ENCODE data around the gene ELMO1.
"Not testable (repeated sequence)": the region's sequence is repeated elsewhere in the genome, so short reads cannot be mapped to it uniquely, and the experiment has no call there.

The ELMO1 gene

DNA sequence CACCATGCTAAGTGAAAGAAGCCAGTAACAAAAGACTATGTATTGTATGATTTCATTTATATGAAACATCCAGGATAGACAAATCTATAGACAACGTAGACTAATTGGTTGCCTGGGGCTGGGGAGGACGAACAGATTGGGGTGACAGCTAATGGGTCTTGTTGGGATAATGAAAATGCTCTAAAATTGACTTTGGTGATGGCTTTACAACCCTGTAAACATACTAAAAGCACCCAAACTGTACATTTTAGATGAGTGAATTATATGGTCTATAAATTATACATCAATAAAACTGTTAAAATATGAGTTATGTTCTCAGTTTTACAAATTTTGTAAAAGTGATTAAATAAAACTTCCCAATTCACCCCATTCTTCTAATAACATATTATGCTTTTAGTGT is 261.5 kb downstream of the ELMO1 start:
- no peak for DNase-seq (ENCODE audit: low spot score)

- no peak for DNase-seq (ENCODE audit: low spot score)
These were observed 261.9 kb downstream of the ELMO1 start for GRCh38 chr7:37186753-37187152.

DNA sequence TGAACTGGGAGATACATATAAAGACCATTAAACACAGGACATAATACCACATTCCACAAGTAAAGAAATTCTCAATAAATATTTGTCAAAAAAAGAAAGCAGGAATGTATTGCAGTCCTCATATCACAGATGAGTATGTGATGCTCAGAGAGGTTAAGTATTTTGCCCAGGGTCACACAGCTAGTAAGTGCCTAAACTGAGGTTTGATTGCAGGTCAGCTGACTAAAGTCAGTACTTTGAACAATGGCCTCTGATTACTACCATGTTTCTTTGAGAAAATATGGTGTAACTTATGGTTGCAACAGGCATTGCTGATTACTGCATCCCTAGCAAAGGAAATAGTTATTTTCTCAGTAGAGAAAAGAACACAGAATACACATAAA is 267.1 kb downstream of the ELMO1 start:
- no peak for DNase-seq (ENCODE audit: low spot score)

- DNase-seq (ENCODE audit: low spot score) = no peak
These were observed 267.7 kb downstream of the ELMO1 start for GRCh38 chr7:37180828-37181549.

GRCh38 chr7:37176079-37176478 is 272.6 kb downstream of the ELMO1 start:
- DNase-seq (ENCODE audit: low spot score) = no peak

DNA sequence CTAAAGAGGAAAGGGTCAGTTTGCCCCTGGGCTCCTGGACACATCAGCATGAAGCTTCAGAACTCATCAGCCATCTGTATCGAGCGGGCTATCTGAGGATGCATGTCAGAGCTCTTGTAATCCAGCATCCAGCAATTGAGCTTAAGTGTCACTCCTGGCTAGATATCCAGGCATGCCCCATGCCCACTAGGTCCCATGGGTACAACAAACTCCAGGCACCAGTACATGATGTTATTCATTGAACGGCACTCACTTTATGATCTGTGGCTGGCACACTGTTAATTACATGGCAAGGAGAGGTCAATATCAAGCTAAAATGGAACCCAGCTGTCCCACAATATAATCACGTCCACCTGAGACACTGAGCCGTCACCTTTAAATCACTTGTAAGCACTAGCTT is 274.2 kb downstream of the ELMO1 start:
- DNase-seq (ENCODE audit: low spot score) = no peak

DNA sequence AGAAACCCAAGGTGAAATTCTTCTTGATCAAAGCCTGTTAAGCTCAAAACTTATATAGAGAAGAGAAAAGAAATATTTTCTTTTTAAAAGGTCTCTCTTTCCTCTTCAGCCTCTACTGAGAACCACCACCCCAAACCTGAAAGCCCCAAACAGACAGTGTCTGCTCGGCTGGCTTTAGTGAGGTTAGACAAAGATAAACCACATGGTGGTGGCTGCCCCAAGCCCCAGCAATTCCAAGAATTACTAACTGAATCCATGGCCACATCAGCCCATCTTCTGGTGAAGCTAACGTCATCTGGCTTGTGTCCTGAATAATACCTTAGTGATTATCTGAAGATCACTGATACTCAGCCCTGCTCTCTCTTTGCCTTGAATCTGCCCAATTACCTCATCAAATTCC is 275.0 kb downstream of the ELMO1 start:
- no peak for DNase-seq (ENCODE audit: low spot score)

DNA sequence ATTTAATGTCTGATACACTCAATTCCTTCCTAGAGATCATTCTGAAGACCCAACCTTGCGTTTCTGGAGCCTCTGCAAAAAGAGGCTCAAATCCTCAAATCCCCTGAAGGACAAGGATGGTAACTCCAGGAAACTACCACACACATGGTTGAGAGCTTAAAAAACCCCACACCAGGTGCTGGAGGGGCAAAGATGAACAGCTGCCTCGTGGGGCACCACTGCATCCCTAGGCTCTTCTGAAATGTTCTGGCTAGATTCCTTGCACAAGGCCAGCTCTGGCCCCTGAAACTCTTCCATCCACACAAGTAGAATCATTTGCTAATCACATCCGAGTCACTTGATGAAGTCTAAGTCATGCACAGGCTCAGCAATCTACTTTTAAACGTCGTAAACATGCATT is 286.6 kb downstream of the ELMO1 start:
- DNase-seq (ENCODE audit: low spot score) = no peak

- no peak for DNase-seq (ENCODE audit: low spot score)
These were observed 288.0 kb downstream of the ELMO1 start for GRCh38 chr7:37160656-37161055.

- no peak for DNase-seq (ENCODE audit: low spot score)
These were observed 295.3 kb downstream of the ELMO1 start for GRCh38 chr7:37153376-37153775.

DNA sequence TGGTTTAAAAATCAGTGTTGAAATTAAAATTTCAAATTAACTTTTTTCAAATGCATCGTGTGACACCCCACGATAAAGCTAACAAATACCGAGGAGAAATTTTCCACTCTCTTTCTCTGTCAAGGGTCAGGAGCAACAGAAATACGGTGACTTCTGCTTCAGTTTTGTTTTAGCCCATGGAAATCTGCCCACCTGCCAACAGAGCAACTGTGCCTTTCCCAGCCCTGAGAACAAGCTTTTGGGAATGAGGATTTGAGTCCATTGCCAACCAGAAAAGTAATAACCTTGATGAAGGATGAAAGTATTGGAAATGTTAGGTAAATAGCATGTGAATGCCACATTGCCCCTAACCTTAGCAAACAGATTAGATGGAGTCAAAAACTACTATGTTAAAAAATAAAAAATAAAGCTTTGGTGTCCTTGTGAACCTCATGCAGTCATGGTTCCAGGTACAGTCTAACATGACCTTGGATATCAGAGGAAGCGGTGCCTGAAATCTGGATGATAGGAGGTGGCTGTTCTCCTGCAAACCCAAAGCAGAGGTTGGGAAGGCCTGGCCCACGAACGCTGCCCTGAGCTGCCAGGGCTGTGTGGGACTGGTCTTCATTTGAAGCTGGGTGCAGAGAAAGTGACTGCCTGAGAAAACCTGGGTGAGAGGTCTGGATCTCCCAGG is 296.8 kb downstream of the ELMO1 start:
- DNase-seq (ENCODE audit: low spot score) = no peak

- DNase-seq (ENCODE audit: low spot score) = no peak
These were observed 297.8 kb downstream of the ELMO1 start for GRCh38 chr7:37150856-37151255.

DNA sequence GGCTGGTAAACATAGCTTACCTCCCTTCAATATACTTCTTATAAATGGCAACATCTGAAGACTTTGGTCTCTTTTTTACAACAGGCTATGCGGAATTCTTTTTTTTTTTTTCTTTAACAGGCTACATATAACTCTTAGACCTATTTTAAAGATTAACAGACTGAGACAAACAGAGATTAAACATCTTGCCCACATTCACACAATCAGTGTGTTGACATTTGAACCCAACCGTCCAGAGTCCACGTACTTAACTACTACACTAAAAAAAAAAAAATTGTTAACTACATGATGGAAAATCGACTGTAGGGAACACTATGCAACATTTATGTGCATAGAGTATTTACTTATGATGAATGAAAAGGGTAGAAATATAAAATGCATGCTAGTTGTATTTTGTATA is 298.5 kb downstream of the ELMO1 start:
- DNase-seq (ENCODE audit: low spot score) = no peak

DNA sequence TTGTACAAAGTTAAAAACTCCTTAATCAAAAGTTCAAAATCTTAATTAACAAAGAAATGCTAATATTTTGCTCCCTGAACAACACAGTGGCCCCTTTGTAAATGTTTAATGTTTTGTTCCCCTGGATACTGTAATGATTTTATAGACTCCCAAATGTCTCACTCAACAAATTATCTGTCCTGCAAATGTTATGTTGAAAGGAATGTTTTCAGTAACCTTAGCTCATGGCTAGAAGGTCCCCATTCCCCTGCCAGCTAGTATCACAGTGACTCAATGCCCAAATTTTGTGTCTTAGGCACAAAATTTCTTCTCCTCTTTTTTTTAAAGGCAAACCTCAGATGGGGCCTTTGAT is 298.9 kb downstream of the ELMO1 start:
- no peak for DNase-seq (ENCODE audit: low spot score)

DNA sequence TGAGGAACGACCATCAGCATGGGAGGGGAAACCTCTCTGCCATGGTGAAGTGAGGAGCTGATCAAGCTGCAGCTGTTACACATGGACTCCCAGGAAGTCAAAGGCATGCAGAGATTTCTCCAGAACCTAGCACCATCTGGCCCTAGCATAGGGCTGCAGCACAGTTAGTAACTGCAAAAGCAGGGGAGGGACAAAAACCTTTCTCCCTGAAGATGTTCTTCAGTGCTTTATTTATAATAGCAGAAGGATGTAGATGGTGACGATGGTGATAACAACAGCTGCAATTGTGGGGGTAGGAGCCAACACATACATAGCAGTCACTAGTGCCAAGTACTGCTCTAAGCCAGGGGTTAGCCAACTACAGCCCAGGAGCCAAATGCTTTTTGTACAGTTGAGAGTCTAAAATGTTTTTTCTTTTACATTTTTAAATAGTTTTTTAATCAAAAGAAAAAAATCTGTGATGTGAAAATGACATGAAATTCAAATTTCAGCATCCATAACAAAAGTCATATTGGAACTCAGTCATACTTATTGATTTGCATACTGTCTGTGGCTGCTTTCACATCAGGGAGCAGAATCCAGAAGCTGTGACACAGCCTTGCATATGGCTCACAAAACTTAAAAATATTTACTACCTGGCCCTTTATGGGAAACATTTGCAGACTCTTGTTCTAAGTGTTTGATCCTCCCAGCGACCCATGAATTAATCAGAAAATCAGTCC is 299.5 kb downstream of the ELMO1 start:
- no peak for DNase-seq (ENCODE audit: low spot score)

DNA sequence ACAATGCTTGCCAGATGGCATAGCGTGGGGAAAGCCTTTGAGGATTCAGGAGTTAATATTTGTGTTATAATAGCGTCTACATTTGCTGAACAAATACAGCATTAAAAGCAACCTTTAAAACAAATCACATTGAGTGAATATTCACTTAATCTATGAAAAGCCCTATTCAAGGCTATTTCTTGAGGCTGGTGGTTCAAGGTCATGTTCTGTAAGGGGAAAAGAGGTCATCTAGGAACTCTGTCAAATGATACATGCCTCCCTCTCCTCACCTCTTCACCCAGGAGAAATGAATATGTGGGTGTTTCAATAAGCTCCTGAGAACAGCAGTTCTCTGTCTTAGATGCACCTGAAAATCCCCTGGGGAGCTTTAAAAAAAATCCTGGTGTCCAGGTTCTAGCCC is 303.0 kb downstream of the ELMO1 start:
- no peak for DNase-seq (ENCODE audit: low spot score)

- DNase-seq (ENCODE audit: low spot score) = no peak
These were observed 304.2 kb downstream of the ELMO1 start for GRCh38 chr7:37144423-37144822.

DNA sequence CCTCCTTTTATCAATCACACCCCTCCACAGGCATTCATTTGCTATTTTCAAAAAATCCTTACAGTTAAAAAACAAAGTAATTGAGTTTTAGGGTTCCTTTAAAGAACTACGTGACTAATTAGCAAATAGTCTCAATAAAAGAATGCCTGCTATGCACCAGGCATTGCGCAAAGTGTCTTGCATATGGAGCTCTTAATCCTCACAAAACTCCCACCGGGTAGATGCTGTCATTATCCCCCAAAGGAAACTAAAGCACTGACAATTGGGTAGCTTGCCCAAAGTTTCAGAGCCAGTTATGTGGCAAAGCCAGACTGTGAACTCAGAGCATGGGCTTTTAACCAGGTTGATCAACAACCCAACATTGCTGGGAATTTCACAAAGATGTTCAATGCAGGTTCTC is 305.7 kb downstream of the ELMO1 start:
- no peak for DNase-seq (ENCODE audit: low spot score)

DNA sequence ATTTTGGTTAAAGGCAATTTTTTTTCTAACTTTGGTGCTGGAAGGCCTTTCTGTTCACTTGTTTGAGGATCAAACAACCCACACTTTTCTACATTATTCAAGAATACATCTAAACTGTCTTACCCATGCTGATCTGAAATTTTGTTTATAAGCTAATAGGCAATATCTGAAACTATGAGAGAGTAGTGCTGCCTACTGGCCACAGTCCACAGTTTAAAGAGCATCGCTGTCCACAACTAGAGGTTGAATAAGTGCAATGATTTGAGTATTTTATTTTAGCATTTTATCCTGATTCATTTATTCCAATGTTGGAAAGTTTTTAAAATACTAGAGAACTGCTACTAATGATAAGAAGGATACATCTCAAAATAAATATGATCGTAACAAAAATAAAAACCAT is 306.9 kb downstream of the ELMO1 start:
- DNase-seq (ENCODE audit: low spot score) = no peak

GRCh38 chr7:37133902-37134301 is 314.8 kb downstream of the ELMO1 start:
- DNase-seq (ENCODE audit: low spot score) = not testable (repeated sequence)

GRCh38 chr7:37131855-37132254 is 316.8 kb downstream of the ELMO1 start:
- no peak for DNase-seq (ENCODE audit: low spot score)

- DNase-seq (ENCODE audit: low spot score) = no peak
These were observed 319.6 kb downstream of the ELMO1 start for GRCh38 chr7:37129035-37129425.

- DNase-seq (ENCODE audit: low spot score) = no peak
These were observed 320.2 kb downstream of the ELMO1 start for GRCh38 chr7:37128327-37129034.
